ENCODE data around the gene C1orf21.

C1orf21 gene

DNA sequence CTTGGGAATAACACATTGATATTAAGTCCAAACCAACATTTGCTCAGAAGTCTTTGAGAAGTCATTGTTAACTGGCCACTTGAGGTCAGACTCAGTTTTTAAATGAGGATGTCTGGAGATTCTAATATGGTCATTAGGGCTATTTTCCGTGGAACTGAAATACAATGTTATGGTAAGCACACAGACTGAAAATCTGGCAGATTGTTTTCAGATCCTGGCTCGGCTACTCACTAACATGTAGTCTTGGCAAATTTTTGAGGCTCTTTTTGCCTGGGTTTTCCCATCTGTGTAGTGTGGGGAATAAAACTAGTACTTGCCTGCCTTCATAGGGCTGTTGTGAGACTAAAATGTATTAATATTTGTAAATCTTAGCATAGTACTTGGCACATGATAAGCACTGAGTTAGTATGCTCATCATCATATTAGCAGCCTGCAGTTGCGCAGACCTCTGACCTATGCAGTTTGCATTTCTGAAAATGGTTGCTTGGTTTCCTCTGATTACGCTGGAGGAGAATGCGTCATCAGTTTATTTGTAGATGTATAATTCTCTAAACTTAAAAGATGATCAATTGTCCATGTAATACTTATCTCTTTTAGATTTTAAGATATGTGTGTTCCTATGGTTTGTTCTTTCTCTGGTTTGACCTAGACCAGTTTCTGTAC lies 100.8 kb downstream of the C1orf21 start:
- no peak for DNase-seq

- DNase-seq: no peak
Observed at GRCh38 chr1:184489908-184490307, 103.1 kb downstream of the C1orf21 start.

GRCh38 chr1:184492536-184492935 lies 105.7 kb downstream of the C1orf21 start:
- DNase-seq: no peak

- DNase-seq: no peak
Observed at GRCh38 chr1:184493987-184494388, 107.2 kb downstream of the C1orf21 start.

GRCh38 chr1:184494929-184495328 lies 108.1 kb downstream of the C1orf21 start:
- DNase-seq: no peak

GRCh38 chr1:184497959-184498723 lies 111.3 kb downstream of the C1orf21 start:
- DNase-seq: no peak

GRCh38 chr1:184499616-184500015 lies 112.8 kb downstream of the C1orf21 start:
- no peak for DNase-seq

GRCh38 chr1:184502161-184502560 lies 115.3 kb downstream of the C1orf21 start:
- no peak for DNase-seq

DNA sequence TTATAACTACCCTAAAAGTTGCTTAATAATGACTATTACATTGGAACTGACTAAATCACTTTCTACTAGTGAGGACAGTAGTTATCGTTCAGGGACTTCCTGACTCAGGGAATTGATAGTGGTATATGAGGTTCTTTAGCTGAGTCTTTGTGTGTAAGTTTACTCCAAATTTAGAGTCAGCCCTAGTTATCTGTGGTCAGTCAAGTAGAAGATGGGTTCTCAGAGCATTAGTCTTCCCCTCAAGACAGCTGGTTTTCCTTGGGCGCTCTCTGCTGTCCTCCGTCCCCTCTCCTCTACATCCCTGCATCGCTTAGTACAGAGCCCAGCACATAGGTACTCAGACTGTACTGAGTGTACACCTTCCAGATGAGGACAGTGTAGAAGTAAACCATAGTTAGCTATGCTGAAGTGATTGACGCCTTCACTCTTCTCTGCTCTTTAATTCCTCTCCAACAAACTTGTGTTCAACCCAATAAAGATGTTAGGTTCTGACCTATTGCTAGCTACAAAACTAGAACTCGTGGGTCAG lies 116.5 kb downstream of the C1orf21 start:
- DNase-seq: no peak

GRCh38 chr1:184504040-184504954 lies 117.5 kb downstream of the C1orf21 start:
- DNase-seq: no peak

- no peak for DNase-seq
Observed at GRCh38 chr1:184504955-184505338, 118.1 kb downstream of the C1orf21 start.

DNA sequence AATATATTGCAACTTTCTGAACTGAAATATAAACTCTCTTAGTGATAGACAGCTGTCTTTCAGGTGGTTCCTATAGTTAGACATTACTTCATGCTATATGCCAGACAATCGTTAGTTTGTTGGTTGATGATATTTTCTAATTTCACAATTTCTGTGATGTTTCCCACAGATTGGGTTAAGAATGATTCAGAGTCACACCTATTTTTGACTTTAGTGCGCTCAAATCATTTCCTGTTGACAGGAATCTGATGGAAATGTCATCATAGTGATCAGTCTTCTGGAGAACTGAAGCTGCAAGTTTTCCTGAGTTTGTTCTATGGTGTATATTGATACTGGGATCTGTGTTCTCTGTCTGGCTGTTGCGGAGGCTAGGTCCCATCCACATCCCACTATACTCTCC lies 119.7 kb downstream of the C1orf21 start:
- DNase-seq: no peak

GRCh38 chr1:184507165-184507564 lies 120.3 kb downstream of the C1orf21 start:
- no peak for DNase-seq

- DNase-seq: no peak
Observed at GRCh38 chr1:184507604-184508280, 120.9 kb downstream of the C1orf21 start.

- no peak for DNase-seq
Observed at GRCh38 chr1:184509105-184509504, 122.3 kb downstream of the C1orf21 start.

DNA sequence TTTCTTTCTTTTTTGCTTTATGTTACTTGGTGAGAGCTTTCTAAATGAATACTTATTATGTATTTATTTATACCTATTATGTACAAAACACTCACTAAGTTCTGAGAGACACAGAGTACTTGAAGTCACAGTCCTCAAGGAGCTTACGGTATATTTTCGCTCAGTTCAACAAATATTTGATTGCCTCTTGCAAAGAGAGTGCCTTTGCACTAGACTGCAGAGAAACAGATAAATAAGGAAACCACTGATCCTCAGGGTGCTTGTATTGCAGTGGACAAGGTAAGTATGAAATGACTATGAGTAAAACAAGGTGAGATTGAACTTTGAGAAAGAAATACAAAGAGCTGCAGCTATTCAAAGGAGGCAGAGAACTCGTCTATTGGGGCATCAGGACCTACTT lies 123.3 kb downstream of the C1orf21 start:
- DNase-seq: no peak

DNA sequence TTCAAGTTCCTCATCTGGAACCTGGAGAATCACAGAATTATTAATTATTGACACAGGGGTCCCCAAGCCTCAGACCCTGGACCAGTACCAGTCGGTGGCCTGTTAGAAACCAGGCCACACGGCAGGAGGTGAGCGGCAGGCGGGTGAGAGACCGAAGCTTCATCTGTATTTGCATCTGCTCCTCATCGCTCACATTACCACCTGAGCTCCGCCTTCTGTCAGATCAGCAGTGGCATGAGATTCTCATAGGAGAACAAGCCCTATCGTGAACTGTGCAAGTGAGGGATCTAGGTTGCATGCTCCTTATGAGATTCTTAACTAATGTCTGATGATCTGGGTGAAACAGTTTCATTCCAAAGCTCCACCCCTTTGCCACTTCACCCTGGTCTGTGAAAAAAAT lies 125.9 kb downstream of the C1orf21 start:
- no peak for DNase-seq

DNA sequence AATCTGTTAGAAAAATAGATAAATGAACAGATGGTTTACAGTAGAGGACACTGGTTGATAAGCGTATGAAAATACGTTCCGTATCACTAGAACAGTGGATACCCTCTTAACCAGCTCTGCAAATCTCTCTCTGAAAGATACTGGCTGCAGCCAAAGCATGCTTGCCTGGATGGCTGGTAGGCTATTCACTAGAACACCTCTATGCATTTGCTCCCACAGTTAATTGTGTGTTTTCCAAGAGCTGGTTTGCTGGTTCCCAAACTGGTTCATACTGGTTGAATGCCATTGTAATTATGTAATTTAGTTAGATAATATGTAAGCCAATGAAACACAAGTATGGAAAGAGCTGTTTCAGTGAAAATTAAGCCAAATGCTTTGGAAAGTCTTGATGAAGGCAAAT lies 126.6 kb downstream of the C1orf21 start:
- DNase-seq: no peak

GRCh38 chr1:184513966-184514365 lies 127.1 kb downstream of the C1orf21 start:
- DNase-seq: no peak

DNA sequence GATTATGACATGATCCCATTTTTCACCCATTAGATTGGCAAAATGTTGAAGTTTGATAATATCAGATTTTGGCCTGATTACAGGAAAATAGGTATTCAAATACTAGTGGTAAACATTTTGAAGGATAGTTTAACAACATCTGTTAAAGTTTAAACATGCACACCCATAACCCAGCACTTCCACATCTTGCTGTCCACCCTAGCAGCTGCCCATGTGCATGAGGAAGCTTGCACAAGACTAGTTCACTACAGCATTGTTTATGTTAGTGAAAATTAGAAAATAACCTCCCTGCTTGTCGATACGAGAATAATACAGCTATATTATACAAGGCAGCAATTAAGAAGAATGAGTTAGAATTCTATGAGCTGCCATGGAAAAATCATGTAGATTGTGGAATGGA lies 127.6 kb downstream of the C1orf21 start:
- DNase-seq: no peak

- no peak for DNase-seq
Observed at GRCh38 chr1:184517130-184517529, 130.3 kb downstream of the C1orf21 start.

DNA sequence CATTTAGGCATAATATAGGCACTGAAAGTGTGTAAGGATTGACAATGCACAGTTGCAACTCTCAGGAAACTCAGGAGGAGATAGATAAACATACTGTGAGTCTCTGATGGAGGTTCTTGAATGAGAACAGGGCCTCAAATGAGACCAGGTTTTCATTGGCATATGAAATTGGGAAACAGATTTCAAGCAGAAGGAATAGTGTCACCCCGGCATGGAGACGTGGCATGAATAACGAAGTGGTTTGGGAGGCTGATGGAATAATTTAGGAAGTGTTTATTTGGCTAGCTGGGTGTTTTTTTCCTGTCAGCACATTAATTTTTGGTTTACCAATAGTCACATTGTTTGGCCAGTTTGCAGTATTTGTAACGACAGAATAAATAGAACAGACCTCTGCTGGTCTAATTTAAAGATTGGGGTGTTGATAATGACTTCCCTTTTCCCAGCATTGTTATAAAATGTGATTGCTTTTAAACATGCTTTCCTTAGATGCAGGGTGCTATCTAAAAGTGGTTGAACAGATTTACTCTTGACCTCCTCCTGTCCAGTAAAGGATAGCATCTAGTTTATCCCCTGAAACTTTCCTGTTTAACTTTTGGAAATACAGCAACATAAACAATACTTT lies 132.0 kb downstream of the C1orf21 start:
- DNase-seq: no peak

Measured in CD4-positive, alpha-beta T cell treated with Interferon gamma for 1 hour (primary cell).